Right lobe of liver (tissue), 4 donors: Measurements from ENCODE around the gene AFAP1L1.

ENCODE experiments used
- POLR2A ChIP-seq: fragments of 450-650 bp; IDR thresholded peaks from one replicate; pipeline ENCODE4 v1.6.1; 2017; ENCODE audit warnings: antibody characterized with exemption, mild to moderate bottlenecking
- TF ChIP-seq, protein P1 (sequence below), 4 donors: fragments of 200-600 bp in 3 of 4; fragments of 450-650 bp in 1 of 4; IDR thresholded peaks; one replicate each; pipeline versions ENCODE4 v1.5.1 to v1.8.0; 2016 to 2022; ENCODE audit warnings: antibody characterized with exemption in 4 of 4, mild to moderate bottlenecking in 2 of 4
- donor health status: DM: no; HTN: no; CAD: no.
- donor health status: DM: no; HTN: no; CAD: no.
- donor health status: DM: no; HTN: yes; CAD: no.

DNA sequence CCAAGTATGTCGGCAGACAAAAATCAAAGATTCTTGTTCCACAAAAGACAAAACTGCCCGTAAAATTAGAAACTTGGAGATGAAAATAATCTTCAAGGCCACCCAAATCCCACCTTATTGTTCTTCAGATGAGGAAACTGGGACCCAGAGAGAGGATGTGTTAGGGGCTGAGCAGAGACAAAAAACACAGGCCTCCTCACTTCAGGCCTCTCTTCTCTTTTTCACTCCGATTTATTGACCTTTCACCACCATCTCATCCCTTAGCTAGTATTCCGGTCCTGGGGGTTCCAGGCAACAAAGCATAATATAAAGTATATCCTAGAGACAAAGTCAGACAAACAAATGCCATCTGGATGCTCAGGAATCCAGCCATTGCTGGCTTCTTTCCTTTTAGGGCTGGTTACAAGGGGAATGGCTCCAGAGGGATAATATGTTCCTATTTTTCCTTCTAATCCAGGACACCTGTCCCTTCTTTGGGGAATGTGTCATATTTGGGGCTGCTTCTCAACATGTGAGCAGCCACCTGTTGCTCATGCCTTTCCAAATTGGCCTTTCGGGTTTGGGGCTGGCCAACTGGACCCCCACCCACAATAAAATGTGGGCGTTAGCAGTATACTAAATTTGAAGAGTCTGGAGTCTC is 42.2 kb upstream of the AFAP1L1 start:
- TF ChIP-seq, protein P1, sequence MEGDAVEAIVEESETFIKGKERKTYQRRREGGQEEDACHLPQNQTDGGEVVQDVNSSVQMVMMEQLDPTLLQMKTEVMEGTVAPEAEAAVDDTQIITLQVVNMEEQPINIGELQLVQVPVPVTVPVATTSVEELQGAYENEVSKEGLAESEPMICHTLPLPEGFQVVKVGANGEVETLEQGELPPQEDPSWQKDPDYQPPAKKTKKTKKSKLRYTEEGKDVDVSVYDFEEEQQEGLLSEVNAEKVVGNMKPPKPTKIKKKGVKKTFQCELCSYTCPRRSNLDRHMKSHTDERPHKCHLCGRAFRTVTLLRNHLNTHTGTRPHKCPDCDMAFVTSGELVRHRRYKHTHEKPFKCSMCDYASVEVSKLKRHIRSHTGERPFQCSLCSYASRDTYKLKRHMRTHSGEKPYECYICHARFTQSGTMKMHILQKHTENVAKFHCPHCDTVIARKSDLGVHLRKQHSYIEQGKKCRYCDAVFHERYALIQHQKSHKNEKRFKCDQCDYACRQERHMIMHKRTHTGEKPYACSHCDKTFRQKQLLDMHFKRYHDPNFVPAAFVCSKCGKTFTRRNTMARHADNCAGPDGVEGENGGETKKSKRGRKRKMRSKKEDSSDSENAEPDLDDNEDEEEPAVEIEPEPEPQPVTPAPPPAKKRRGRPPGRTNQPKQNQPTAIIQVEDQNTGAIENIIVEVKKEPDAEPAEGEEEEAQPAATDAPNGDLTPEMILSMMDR (IDR thresholded peaks at IDR 0.05) = no peak
- no peak for TF ChIP-seq POLR2A
